HFFc6 (cell line): ENCODE measurements around the gene PBX1. TPM values are rescaled to one million over a fixed set of nuclear protein-coding genes. Genes with fewer than 3 reads are reported as not detected.

ENCODE experiments used
- DNase-seq: peaks from one replicate; pipeline ENCODE4 v3.0.0-alpha.2; 2018
- H3K27ac Mint-ChIP-seq: 2 replicates; pipeline ENCODE4 v1.8.0; 2020; ENCODE audit warnings: mild to moderate bottlenecking, mixed read lengths
- H3K27me3 Mint-ChIP-seq: 2 replicates; pipeline ENCODE4 v1.8.0; 2021; ENCODE audit warnings: mild to moderate bottlenecking, moderate library complexity, mixed read lengths; ENCODE audit not compliant: insufficient read depth
- H3K36me3 Mint-ChIP-seq: 2 replicates; pipeline ENCODE4 v1.8.0; 2021; ENCODE audit warnings: low read depth, mixed read lengths
- H3K4me1 Mint-ChIP-seq: 2 replicates; pipeline ENCODE4 v1.8.0; 2020; ENCODE audit warnings: low read depth, mixed read lengths
- H3K4me3 Mint-ChIP-seq: 2 replicates; pipeline ENCODE4 v1.8.0; 2020; ENCODE audit warnings: mild to moderate bottlenecking, moderate library complexity, mixed read lengths
- H3K9me3 Mint-ChIP-seq: 2 replicates; pipeline ENCODE4 v1.8.0; 2020; ENCODE audit warnings: mild to moderate bottlenecking, mixed read lengths
- total RNA-seq, 6 experiments: library from RNA; stranded (reverse); fragmentation: NEBNext Ultra II Directional; extraction: Animal tissue kit (Norgen Biotek cat#: 25700); gene quantifications; 2 replicates in 1 of 6; 3 replicates in 5 of 6; pipeline ENCODE4 v1.2.3, GENCODE V29; 2021
- TF ChIP-seq, protein P1 (sequence below): fragments of 200-600 bp; sonication (generic); IDR thresholded peaks from 2 replicates; pipeline ENCODE4 v1.5.0; 2021; ENCODE audit warnings: antibody characterized with exemption, mild to moderate bottlenecking

The PBX1 gene
- total RNA-seq, 6 experiments from 2014 or later, result 35.4 to 42.3 (median 39.1) TPM

DNA sequence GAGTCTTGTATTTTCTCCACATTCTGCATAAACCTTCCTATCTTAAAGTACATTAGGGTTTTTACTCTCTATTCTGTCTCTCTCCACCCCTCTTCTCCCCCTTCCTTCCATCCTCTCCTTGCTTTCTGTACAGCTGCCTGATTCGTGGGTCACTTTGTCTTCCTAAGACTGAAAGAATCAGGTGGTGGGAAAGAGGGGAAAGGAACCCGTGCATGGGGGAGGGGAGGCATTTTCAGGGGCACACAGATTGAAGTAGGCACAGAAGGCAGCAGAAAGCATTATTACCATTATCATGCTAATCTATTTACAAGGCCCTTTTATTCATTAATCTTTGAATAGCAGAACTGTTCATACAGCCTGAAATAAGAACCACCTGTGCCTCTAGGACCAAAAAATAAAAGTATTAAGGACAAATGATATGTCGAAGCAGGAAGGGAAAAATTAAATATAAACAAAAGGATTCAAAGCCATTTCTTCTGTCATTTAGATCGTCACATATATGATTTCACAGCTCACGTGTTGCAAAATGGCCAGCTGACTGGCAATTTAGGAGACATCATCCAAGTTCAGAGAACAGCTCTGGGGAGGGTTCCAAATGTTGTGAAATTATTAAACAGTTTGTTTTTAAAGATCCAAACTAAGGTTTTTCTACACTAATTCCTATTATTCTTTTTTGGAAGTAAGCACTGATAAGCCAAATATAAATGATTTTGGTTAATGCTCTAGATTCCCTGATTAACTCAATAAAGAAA is 154.6 kb downstream of the PBX1 start:
- Mint-ChIP-seq H3K27me3 (0 out of 2 replicates have a peak, but pooled peaks cover 2% of the 10 kb centered on the region), H3K27ac (no peak overlapping the region), H3K4me1 (peaks cover 60% of the 10 kb centered on the region), H3K4me3 (no peak overlapping the region), H3K36me3 (0 out of 2 replicates have a peak, but pooled peaks cover 3% of the 10 kb centered on the region), H3K9me3 (no peaks in the 10 kb centered on the region)
- TF ChIP-seq, protein P1, sequence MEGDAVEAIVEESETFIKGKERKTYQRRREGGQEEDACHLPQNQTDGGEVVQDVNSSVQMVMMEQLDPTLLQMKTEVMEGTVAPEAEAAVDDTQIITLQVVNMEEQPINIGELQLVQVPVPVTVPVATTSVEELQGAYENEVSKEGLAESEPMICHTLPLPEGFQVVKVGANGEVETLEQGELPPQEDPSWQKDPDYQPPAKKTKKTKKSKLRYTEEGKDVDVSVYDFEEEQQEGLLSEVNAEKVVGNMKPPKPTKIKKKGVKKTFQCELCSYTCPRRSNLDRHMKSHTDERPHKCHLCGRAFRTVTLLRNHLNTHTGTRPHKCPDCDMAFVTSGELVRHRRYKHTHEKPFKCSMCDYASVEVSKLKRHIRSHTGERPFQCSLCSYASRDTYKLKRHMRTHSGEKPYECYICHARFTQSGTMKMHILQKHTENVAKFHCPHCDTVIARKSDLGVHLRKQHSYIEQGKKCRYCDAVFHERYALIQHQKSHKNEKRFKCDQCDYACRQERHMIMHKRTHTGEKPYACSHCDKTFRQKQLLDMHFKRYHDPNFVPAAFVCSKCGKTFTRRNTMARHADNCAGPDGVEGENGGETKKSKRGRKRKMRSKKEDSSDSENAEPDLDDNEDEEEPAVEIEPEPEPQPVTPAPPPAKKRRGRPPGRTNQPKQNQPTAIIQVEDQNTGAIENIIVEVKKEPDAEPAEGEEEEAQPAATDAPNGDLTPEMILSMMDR, result no peak
- no peak for DNase-seq

DNA sequence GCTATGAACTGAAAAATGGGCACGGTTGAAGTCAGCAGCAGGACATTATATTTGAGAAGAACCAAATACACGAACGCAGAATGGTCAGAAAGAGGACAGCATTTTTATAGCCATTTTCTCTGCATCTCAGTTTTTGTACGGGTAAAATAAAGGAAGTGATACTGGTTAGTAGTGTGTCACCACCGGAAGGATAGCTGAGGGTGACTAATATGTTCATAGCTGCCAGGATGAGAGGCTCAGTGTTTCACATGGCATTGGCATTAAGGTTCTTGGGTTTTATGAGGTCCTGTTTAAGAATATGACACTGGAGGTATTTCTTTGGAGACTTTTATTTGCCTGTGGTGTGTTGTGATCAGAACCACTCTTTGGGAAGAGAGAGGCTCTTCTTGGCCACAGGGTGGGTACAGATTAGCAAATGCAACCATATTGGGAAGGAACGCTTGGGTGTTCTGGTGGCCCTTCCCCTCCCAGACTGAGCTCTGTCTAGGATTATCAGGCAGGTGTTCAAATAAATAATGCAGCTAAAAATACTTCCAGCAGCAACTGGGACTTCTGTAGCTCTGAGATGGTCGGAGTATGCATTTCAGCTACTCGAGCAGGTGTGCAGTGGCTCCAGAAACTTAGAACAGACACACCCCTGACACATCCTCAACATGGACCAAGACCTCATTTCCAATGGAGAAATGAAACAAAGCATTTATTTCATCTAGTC is 158.2 kb downstream of the PBX1 start:
- TF ChIP-seq, protein P1, result no peak
- Mint-ChIP-seq H3K27ac (peak overlapping the region; percentile 38), H3K9me3 (no peaks in the 10 kb centered on the region), H3K4me3 (no peak overlapping the region; the same call in none of the 2 replicates), H3K36me3 (peaks cover 3% of the 10 kb centered on the region), H3K4me1 (peaks cover 71% of the 10 kb centered on the region), H3K27me3 (0 out of 2 replicates have a peak, but pooled peaks cover 2% of the 10 kb centered on the region)
- peak; percentile 76 for DNase-seq

DNA sequence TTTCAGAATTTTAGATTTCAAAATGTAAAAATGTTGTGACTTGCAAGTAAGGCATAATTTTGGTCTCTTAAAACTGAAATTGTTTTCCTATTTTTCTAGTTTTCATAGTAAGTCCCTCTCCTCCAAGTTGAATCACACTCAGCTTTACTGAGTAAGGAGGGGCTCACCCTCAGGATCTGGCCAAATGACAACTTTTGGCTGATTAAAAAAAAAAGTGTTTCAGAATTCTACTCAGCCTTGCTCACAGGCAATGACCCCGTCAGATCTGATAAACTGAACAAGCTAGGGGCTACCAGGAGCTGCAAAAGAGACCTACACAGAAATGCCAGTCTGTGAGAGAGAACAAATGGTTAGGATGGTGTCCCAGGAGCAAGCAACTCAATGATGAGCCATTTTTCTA is 159.8 kb downstream of the PBX1 start:
- Mint-ChIP-seq H3K4me3 (peak overlapping the region; percentile 1), H3K36me3 (peaks cover 11% of the 10 kb centered on the region), H3K27ac (peak overlapping the region; percentile 79), H3K9me3 (no peaks in the 10 kb centered on the region), H3K27me3 (no peaks in the 10 kb centered on the region; the same call in 1 of the 2 replicates), H3K4me1 (peaks cover 68% of the 10 kb centered on the region)
- no peak for DNase-seq
- TF ChIP-seq, protein P1, result no peak

DNA sequence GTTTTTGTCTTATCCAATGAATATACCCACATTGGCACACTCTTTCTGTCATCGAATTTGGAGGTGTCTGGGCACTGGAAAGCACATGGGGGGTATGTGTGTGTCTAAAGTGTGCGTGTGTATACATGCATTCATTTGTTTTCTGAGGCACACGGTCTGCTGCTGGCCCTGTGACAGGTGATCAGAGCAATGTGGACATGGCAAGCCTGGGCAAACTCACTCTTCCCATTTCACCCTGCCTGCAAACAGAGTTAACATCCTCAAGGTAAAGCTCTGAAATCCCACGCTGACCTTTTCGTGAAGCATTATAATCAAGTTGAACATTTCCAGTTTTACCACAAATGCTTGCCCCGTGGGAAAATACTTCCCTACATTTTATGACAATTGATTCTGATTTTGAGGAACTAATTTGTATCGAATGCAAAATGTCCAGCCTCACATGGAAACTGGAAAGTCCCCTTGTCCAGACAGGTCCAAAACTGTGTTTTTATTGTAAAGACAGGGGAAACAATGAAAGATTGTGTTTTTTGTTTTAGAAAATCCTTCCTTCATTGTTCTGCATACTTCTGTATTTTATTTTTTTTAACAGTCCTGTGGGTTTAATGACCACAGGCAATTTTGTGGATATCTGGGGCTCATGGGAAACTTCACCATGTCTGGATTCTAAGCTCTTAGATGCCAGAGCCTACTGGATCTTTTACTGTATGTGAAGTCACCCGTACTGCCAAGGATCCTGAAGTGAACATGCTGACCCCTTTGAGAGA is 160.9 kb downstream of the PBX1 start:
- peaks cover 75% of the 10 kb centered on the region for H3K4me1 Mint-ChIP-seq
- TF ChIP-seq, protein P1, result no peak
- no peak overlapping the region for H3K4me3 Mint-ChIP-seq
- H3K27me3 Mint-ChIP-seq, result peaks cover 2% of the 10 kb centered on the region; the same call in 1 of the 2 replicates
- no peak overlapping the region; the same call in 1 of the 2 replicates for H3K27ac Mint-ChIP-seq
- H3K9me3 Mint-ChIP-seq, result no peaks in the 10 kb centered on the region
- no peak for DNase-seq
- peaks cover 11% of the 10 kb centered on the region for H3K36me3 Mint-ChIP-seq

DNA sequence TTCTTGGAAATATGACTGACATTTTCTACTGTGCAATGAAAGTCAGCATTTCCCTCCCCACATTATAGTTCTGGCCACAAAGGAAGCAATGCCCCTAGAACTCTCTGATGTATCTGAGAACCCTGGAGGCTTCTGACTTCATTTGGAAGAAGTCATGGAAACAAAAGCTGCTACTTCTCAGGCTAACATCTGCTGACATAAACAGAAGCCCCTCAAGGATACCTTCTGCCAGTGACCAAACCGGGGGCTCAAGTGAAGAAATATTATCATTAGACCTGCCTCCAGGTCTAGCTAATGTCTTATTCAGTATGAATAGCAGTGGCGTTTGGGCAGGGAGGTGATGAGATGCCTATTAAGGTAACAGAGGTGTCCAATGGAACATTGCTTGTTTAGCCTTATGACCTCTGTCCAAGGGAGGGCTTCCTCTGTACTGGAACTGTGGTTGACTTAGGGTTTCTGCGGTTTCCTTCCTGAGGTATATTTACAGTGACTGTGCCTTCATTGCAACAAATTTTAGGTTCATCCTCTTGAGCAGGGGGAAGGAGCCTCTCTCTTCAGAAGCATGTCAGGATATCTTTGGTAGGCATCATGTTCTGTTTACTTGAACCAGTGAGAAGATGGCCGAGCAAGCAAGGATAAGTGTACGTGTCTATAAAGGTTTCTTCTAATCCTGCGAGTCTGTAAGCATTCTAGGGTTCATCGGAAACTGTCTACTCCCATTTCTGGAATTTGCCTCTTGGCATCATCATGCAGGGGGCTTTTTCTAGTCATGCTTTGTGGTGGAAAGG is 161.7 kb downstream of the PBX1 start:
- Mint-ChIP-seq H3K36me3 (peaks cover 11% of the 10 kb centered on the region), H3K27ac (no peak overlapping the region; the same call in 1 of the 2 replicates), H3K4me3 (no peak overlapping the region), H3K27me3 (peaks cover 2% of the 10 kb centered on the region; the same call in 1 of the 2 replicates), H3K4me1 (peaks cover 78% of the 10 kb centered on the region), H3K9me3 (no peaks in the 10 kb centered on the region)
- TF ChIP-seq, protein P1, result no peak
- no peak for DNase-seq
